CD4-positive, alpha-beta T cell (primary cell): Measurements from ENCODE around the gene OR6C76. TPM values are rescaled to one million over a fixed set of nuclear protein-coding genes. Genes with fewer than 3 reads are reported as not detected.

Experiments
- ATAC-seq: fragments of 200-7000 bp; cut with Tn5 transposase; one replicate; pipeline ENCODE4 v1.10.0; 2022; ENCODE audit warnings: mild to moderate bottlenecking; ENCODE audit not compliant: poor library complexity
- CTCF ChIA-PET: fragments of 350-600 bp; sonication (Branson Sonifier 250); formaldehyde crosslinking; loops from one replicate; lab custom pipeline; 2021; ENCODE audit warnings: antibody characterized with exemption, inconsistent platforms; lab: Charles Lee
- POLR2A ChIA-PET: fragments of 350-600 bp; sonication (Branson Sonifier 250); formaldehyde crosslinking; loops from one replicate; lab custom pipeline; 2021; ENCODE audit warnings: antibody characterized with exemption, inconsistent platforms; lab: Charles Lee
- DNase-seq, 14 experiments: peaks; one replicate each; pipeline ENCODE4 v3.0.0-alpha.2; 2013 to 2020; ENCODE audit warnings: mixed read lengths in 2 of 14
- H3K27ac ChIP-seq, 2 donors: one replicate each; pipeline versions ENCODE4 v1.5.1 to v1.7.0; 2013; ENCODE audit warnings: low read length in 2 of 2, low read depth in 1 of 2, mild to moderate bottlenecking in 1 of 2
- H3K27me3 ChIP-seq, 2 experiments: 1 replicate in 1 of 2; 2 replicates in 1 of 2; pipeline versions ENCODE4 v1.6.1 to v1.7.0; 2013; ENCODE audit warnings: low read length in 2 of 2, control low read depth in 1 of 2, mild to moderate bottlenecking in 1 of 2, moderate library complexity in 1 of 2; ENCODE audit not compliant: insufficient read depth in 2 of 2, control insufficient read depth in 1 of 2
- H3K36me3 ChIP-seq: one replicate; pipeline ENCODE4 v1.6.1; 2013; ENCODE audit warnings: low read length, control low read depth; ENCODE audit not compliant: insufficient read depth
- H3K4me1 ChIP-seq: one replicate; pipeline ENCODE4 v1.6.1; 2013; ENCODE audit warnings: low read length, control low read depth; ENCODE audit not compliant: insufficient read depth
- H3K4me3 ChIP-seq: one replicate; pipeline ENCODE4 v1.5.1; 2013; ENCODE audit warnings: mild to moderate bottlenecking, low read length, moderate library complexity
- H3K9me3 ChIP-seq, 2 experiments: 1 replicate in 1 of 2; 2 replicates in 1 of 2; pipeline versions ENCODE4 v1.6.1 to v1.7.0; 2013; ENCODE audit warnings: low read length in 2 of 2, mild to moderate bottlenecking in 2 of 2, control low read depth in 1 of 2, moderate library complexity in 1 of 2; ENCODE audit not compliant: control insufficient read depth in 1 of 2, insufficient read depth in 1 of 2
- H3K27ac Mint-ChIP-seq: one replicate; pipeline ENCODE4 v1.8.0; 2020; ENCODE audit warnings: mixed read lengths
- H3K27me3 Mint-ChIP-seq: one replicate; pipeline ENCODE4 v1.8.0; 2021; ENCODE audit warnings: mixed read lengths
- H3K36me3 Mint-ChIP-seq: one replicate; pipeline ENCODE4 v1.8.0; 2021; ENCODE audit warnings: low read depth, mixed read lengths
- H3K4me1 Mint-ChIP-seq: one replicate; pipeline ENCODE4 v1.8.0; 2021; ENCODE audit warnings: low read depth, mixed read lengths
- H3K4me3 Mint-ChIP-seq: one replicate; pipeline ENCODE4 v1.8.0; 2020; ENCODE audit warnings: mild to moderate bottlenecking, mixed read lengths
- H3K9me3 Mint-ChIP-seq: one replicate; pipeline ENCODE4 v1.8.0; 2020; ENCODE audit warnings: mixed read lengths
- intact Hi-C, 2 experiments: fragments of 100-400 bp; cut with DNase I in 1 of 2; cut with micrococcal nuclease in 1 of 2; formaldehyde crosslinking; loops; one replicate each; pipeline versions ENCODE4 v1.15.1 to v1.9.0; 2023 to 2025; cut with DNase I, micrococcal nuclease
- total RNA-seq, 174 experiments: library from RNA in 2 of 174; stranded (reverse) in 2 of 174; gene quantifications; one replicate each; pipeline ENCODE4 v1.2.3 and lab custom pipeline; 2021 to 2026
- TF ChIP-seq, protein P1 (sequence below): fragments of 200-600 bp; IDR thresholded peaks from one replicate; pipeline ENCODE4 v1.8.0; 2022; ENCODE audit warnings: antibody characterized with exemption, mild to moderate bottlenecking

OR6C76 gene
- total RNA-seq, 2 experiments from 2014 or later, result not detected

- ChIA-PET CTCF (no interaction called here), POLR2A (no interaction called here)
- H3K36me3 ChIP-seq, result no peaks in the 10 kb centered on the region
- intact Hi-C loops, result no loop called here
- no peaks in the 10 kb centered on the region for H3K4me1 ChIP-seq
- no peak within 1 kb of the TSS for H3K4me3 ChIP-seq
- H3K27me3 ChIP-seq, result no peaks in the 10 kb centered on the region
- no peak within 1 kb of the TSS for H3K27ac Mint-ChIP-seq
- no peaks in the 10 kb centered on the region for H3K4me1 Mint-ChIP-seq
- ATAC-seq, result no peak
- no peak within 1 kb of the TSS for H3K4me3 Mint-ChIP-seq
- H3K9me3 ChIP-seq, result no peaks in the 10 kb centered on the region
- H3K27me3 Mint-ChIP-seq, result peaks cover 26% of the 10 kb centered on the region
- no peak within 1 kb of the TSS for H3K27ac ChIP-seq
- no peaks in the 10 kb centered on the region for H3K36me3 Mint-ChIP-seq
- TF ChIP-seq, protein P1, sequence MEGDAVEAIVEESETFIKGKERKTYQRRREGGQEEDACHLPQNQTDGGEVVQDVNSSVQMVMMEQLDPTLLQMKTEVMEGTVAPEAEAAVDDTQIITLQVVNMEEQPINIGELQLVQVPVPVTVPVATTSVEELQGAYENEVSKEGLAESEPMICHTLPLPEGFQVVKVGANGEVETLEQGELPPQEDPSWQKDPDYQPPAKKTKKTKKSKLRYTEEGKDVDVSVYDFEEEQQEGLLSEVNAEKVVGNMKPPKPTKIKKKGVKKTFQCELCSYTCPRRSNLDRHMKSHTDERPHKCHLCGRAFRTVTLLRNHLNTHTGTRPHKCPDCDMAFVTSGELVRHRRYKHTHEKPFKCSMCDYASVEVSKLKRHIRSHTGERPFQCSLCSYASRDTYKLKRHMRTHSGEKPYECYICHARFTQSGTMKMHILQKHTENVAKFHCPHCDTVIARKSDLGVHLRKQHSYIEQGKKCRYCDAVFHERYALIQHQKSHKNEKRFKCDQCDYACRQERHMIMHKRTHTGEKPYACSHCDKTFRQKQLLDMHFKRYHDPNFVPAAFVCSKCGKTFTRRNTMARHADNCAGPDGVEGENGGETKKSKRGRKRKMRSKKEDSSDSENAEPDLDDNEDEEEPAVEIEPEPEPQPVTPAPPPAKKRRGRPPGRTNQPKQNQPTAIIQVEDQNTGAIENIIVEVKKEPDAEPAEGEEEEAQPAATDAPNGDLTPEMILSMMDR, result no peak
- no peak for DNase-seq
- peaks cover 10% of the 10 kb centered on the region for H3K9me3 Mint-ChIP-seq
These were observed 17.7 kb downstream of the OR6C76 start, which contains the start of gene OR6C2 for GRCh38 chr12:55443776-55444175. Gene OR6C2, plus strand, starts transcription at chr12:55444076. Its CDS starts 8,138 bp downstream, at chr12:55452214.

- TF ChIP-seq, protein P1, result no peak
- peaks cover 0 to 7% of the 10 kb centered on the region in 2 experiments for H3K27me3 ChIP-seq
- ChIA-PET POLR2A (no interaction called here), CTCF (no interaction called here)
- intact Hi-C loops, result no loop called here
- Mint-ChIP-seq H3K27ac (no peak overlapping the region), H3K36me3 (no peaks in the 10 kb centered on the region), H3K9me3 (peaks cover 4% of the 10 kb centered on the region), H3K4me3 (no peak overlapping the region), H3K27me3 (peaks cover 24% of the 10 kb centered on the region), H3K4me1 (no peaks in the 10 kb centered on the region)
- H3K9me3 ChIP-seq, result no peaks in the 10 kb centered on the region
- no peaks in the 10 kb centered on the region for H3K4me1 ChIP-seq
- H3K36me3 ChIP-seq, result no peaks in the 10 kb centered on the region
- no peak overlapping the region for H3K27ac ChIP-seq
- DNase-seq, result no peak
- ATAC-seq, result no peak
- H3K4me3 ChIP-seq, result no peak overlapping the region
These were observed 19.3 kb downstream of the OR6C76 start for GRCh38 chr12:55445357-55445756.

DNA sequence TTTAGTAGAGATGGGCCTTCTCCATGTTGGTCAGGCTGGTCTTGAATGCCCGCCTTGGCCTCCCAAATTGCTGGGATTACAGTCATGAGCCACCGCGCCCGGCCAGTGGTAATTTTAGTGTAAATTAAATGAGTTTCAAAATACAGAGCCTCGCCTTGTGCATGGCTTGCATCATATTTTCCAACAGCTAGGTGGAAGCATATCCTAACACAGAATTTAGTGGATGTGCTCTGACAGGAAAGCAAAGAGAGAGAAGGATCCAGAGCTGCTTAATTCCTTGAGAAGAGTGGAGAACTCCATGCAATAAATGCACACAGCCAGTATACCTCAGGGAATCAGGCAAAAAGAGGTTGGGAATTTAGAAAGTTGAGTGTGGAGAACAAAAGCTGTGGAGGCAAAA is 20.3 kb downstream of the OR6C76 start:
- H3K9me3 ChIP-seq, result no peaks in the 10 kb centered on the region

More for the DNA sequence above, 20.3 kb downstream of the OR6C76 start:
- ATAC-seq (no peak), DNase-seq (no peak)
- Histone ChIP-seq H3K4me3 (no peak overlapping the region), H3K4me1 (no peaks in the 10 kb centered on the region), H3K36me3 (no peaks in the 10 kb centered on the region), H3K27ac (no peak overlapping the region), H3K27me3 (peaks cover 0 to 12% of the 10 kb centered on the region in 2 experiments)
- Mint-ChIP-seq H3K4me3 (no peak overlapping the region), H3K4me1 (no peaks in the 10 kb centered on the region), H3K27me3 (peaks cover 24% of the 10 kb centered on the region), H3K9me3 (peaks cover 3% of the 10 kb centered on the region), H3K36me3 (no peaks in the 10 kb centered on the region), H3K27ac (no peak overlapping the region)
- TF ChIP-seq, protein P1, result no peak
- ChIA-PET POLR2A (no interaction called here), CTCF (no interaction called here)
- intact Hi-C loops, result no loop called here
